CD4-positive, alpha-beta T cell (primary cell): ENCODE measurements around the gene STAT3. TPM values are rescaled to one million over a fixed set of nuclear protein-coding genes. Genes with fewer than 3 reads are reported as not detected.
A peak's percentile ranks its signal among the peaks of the same experiment; 100 is the strongest.

Experiments used
- ATAC-seq: fragments of 200-7000 bp; cut with Tn5 transposase; one replicate; pipeline ENCODE4 v1.10.0; 2022; ENCODE audit warnings: mild to moderate bottlenecking; ENCODE audit not compliant: poor library complexity
- CTCF ChIA-PET: fragments of 350-600 bp; sonication (Branson Sonifier 250); formaldehyde crosslinking; loops from one replicate; lab custom pipeline; 2021; ENCODE audit warnings: antibody characterized with exemption, inconsistent platforms; lab: Charles Lee
- POLR2A ChIA-PET: fragments of 350-600 bp; sonication (Branson Sonifier 250); formaldehyde crosslinking; loops from one replicate; lab custom pipeline; 2021; ENCODE audit warnings: antibody characterized with exemption, inconsistent platforms; lab: Charles Lee
- DNase-seq, 14 experiments: peaks; one replicate each; pipeline ENCODE4 v3.0.0-alpha.2; 2013 to 2020; ENCODE audit warnings: mixed read lengths in 2 of 14
- H3K27ac ChIP-seq, 2 donors: one replicate each; pipeline versions ENCODE4 v1.5.1 to v1.7.0; 2013; ENCODE audit warnings: low read length in 2 of 2, low read depth in 1 of 2, mild to moderate bottlenecking in 1 of 2
- H3K27me3 ChIP-seq, 2 experiments: 1 replicate in 1 of 2; 2 replicates in 1 of 2; pipeline versions ENCODE4 v1.6.1 to v1.7.0; 2013; ENCODE audit warnings: low read length in 2 of 2, control low read depth in 1 of 2, mild to moderate bottlenecking in 1 of 2, moderate library complexity in 1 of 2; ENCODE audit not compliant: insufficient read depth in 2 of 2, control insufficient read depth in 1 of 2
- H3K36me3 ChIP-seq: one replicate; pipeline ENCODE4 v1.6.1; 2013; ENCODE audit warnings: low read length, control low read depth; ENCODE audit not compliant: insufficient read depth
- H3K4me1 ChIP-seq: one replicate; pipeline ENCODE4 v1.6.1; 2013; ENCODE audit warnings: low read length, control low read depth; ENCODE audit not compliant: insufficient read depth
- H3K4me3 ChIP-seq: one replicate; pipeline ENCODE4 v1.5.1; 2013; ENCODE audit warnings: mild to moderate bottlenecking, low read length, moderate library complexity
- H3K9me3 ChIP-seq, 2 experiments: 1 replicate in 1 of 2; 2 replicates in 1 of 2; pipeline versions ENCODE4 v1.6.1 to v1.7.0; 2013; ENCODE audit warnings: low read length in 2 of 2, mild to moderate bottlenecking in 2 of 2, control low read depth in 1 of 2, moderate library complexity in 1 of 2; ENCODE audit not compliant: control insufficient read depth in 1 of 2, insufficient read depth in 1 of 2
- H3K27ac Mint-ChIP-seq: one replicate; pipeline ENCODE4 v1.8.0; 2020; ENCODE audit warnings: mixed read lengths
- H3K27me3 Mint-ChIP-seq: one replicate; pipeline ENCODE4 v1.8.0; 2021; ENCODE audit warnings: mixed read lengths
- H3K36me3 Mint-ChIP-seq: one replicate; pipeline ENCODE4 v1.8.0; 2021; ENCODE audit warnings: low read depth, mixed read lengths
- H3K4me1 Mint-ChIP-seq: one replicate; pipeline ENCODE4 v1.8.0; 2021; ENCODE audit warnings: low read depth, mixed read lengths
- H3K4me3 Mint-ChIP-seq: one replicate; pipeline ENCODE4 v1.8.0; 2020; ENCODE audit warnings: mild to moderate bottlenecking, mixed read lengths
- H3K9me3 Mint-ChIP-seq: one replicate; pipeline ENCODE4 v1.8.0; 2020; ENCODE audit warnings: mixed read lengths
- intact Hi-C, 2 experiments: fragments of 100-400 bp; cut with DNase I in 1 of 2; cut with micrococcal nuclease in 1 of 2; formaldehyde crosslinking; loops; one replicate each; pipeline versions ENCODE4 v1.15.1 to v1.9.0; 2023 to 2025; cut with DNase I, micrococcal nuclease
- total RNA-seq, 174 experiments: library from RNA in 2 of 174; stranded (reverse) in 2 of 174; gene quantifications; one replicate each; pipeline ENCODE4 v1.2.3 and lab custom pipeline; 2021 to 2026
- TF ChIP-seq, protein P1 (sequence below): fragments of 200-600 bp; IDR thresholded peaks from one replicate; pipeline ENCODE4 v1.8.0; 2022; ENCODE audit warnings: antibody characterized with exemption, mild to moderate bottlenecking

Gene STAT3
- total RNA-seq, 2 experiments from 2014 or later, result 315 to 319 TPM

DNA sequence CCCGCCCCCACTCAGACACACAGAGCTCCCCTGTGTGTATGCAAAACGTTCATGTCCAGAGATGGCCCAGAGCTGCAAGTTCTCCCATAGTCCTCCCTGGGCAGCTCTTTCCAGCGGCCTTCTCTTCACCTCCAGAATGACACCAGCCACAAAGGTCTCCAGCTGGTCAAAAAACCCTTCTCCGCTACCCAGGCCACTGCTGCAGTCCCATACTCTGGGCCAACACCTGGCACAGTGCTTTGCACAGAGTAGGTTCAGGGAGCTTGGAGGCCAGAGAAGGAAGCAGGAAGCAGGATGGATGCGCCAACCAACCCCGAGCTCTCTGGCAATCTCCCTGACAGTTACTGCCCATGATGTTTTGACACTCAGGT lies 110.9 kb downstream of the STAT3 start:
- no peaks in the 10 kb centered on the region for H3K9me3 Mint-ChIP-seq
- ChIA-PET POLR2A (interaction anchor here (0.6 to 13.5 kb wide), 6 partner anchors 10 to 111 kb away, joined by 4 to 301 read pairs (median 6); partner anchors contain the start of genes STAT3 and STAT5A), CTCF (interaction anchor here (0.7 to 3.6 kb wide), 4 partner anchors 10 to 55 kb away, joined by 3 to 32 read pairs (median 4); partner anchors contain the start of gene STAT5A)
- DNase-seq (no peak), ATAC-seq (no peak)
- Histone ChIP-seq H3K27me3 (no peaks in the 10 kb centered on the region), H3K9me3 (no peaks in the 10 kb centered on the region), H3K27ac (peak overlapping the region; percentile 58 to 67), H3K36me3 (no peaks in the 10 kb centered on the region), H3K4me3 (peak overlapping the region; percentile 75), H3K4me1 (peaks cover 16% of the 10 kb centered on the region)
- H3K27me3 Mint-ChIP-seq, result no peaks in the 10 kb centered on the region
- peak overlapping the region; percentile 92 for H3K4me3 Mint-ChIP-seq
- H3K4me1 Mint-ChIP-seq, result peaks cover 39% of the 10 kb centered on the region
- TF ChIP-seq, protein P1, sequence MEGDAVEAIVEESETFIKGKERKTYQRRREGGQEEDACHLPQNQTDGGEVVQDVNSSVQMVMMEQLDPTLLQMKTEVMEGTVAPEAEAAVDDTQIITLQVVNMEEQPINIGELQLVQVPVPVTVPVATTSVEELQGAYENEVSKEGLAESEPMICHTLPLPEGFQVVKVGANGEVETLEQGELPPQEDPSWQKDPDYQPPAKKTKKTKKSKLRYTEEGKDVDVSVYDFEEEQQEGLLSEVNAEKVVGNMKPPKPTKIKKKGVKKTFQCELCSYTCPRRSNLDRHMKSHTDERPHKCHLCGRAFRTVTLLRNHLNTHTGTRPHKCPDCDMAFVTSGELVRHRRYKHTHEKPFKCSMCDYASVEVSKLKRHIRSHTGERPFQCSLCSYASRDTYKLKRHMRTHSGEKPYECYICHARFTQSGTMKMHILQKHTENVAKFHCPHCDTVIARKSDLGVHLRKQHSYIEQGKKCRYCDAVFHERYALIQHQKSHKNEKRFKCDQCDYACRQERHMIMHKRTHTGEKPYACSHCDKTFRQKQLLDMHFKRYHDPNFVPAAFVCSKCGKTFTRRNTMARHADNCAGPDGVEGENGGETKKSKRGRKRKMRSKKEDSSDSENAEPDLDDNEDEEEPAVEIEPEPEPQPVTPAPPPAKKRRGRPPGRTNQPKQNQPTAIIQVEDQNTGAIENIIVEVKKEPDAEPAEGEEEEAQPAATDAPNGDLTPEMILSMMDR, result no peak
- H3K36me3 Mint-ChIP-seq, result peaks cover 28% of the 10 kb centered on the region
- peak overlapping the region; percentile 78 for H3K27ac Mint-ChIP-seq
- intact Hi-C loops, result loop anchor here in 1 of 2 experiments (1.0 to 5.0 kb wide), 2 partner anchors 11 to 155 kb away; partner anchors contain the start of genes HSPB9, KAT2A and STAT5A

DNA sequence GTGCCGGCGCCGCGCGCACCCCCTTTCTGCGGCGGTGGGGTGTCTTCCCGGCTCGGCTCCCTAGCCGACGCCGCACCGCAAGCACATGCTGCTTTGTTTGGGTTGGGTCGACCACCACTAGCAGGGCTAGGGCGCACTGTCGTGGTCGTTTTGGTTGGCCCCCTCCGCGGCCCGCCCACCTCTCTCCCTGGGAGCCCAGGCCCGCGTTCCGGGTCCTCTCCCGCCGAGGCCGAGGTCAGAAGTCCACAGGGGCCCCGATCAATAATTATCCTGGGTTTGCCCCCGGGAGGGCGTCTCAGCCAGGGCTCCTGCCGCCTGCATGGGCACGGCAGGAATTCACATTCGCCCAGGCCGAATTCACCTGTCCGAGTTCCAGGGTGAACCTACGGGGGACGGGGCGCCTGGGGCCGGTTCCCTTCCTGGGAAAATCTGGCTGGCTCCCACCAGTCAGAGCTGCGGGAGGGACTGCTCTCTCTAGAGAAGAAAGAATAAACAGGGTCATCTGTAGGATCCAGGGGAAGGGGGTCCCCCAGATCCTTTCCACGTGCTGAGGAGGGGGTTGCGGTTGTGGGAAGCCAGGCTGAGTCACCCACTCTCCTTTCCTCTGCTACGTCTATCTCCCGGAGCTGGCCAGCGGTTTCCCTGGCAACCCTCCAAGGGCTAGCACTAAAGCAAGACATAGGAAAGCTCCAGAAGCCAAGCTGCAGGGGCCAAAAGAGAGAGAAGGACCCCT lies 111.5 kb downstream of the STAT3 start:
- no peaks in the 10 kb centered on the region for H3K27me3 Mint-ChIP-seq
- peak in 10 of 14 experiments; percentile 9 to 74 (median 26) for DNase-seq

DNA sequence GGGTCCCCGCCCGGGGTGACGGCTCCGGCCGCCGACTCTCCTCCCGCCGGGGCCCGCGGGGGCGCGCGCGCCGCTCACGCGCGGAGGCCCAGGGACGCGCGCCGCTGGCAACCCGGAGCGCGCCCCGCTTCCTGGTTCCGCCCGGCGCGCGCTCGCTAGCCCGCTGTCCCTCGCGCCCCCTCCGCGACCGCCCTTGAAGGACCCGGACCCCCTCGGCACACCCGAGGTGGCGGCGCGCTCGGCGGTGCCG lies 112.0 kb downstream of the STAT3 start, which contains the start of gene STAT5B:
TSS of gene STAT5B (minus strand) at position 33 of the 250 bp plus-strand sequence. CDS start 44,264 bp downstream, outside the sequence.
- peak within 1 kb of the TSS; percentile 91 for H3K27ac Mint-ChIP-seq
- Histone ChIP-seq H3K4me3 (peak within 1 kb of the TSS; percentile 91), H3K36me3 (no peaks in the 10 kb centered on the region), H3K4me1 (peaks cover 16% of the 10 kb centered on the region), H3K9me3 (no peaks in the 10 kb centered on the region), H3K27ac (peak within 1 kb of the TSS; percentile 67 to 76), H3K27me3 (no peaks in the 10 kb centered on the region)
- peaks cover 49% of the 10 kb centered on the region for H3K4me1 Mint-ChIP-seq
- CTCF ChIA-PET, result interaction anchor here (1.6 to 3.6 kb wide), 2 partner anchors 26 to 54 kb away, joined by 4 to 35 read pairs; no protein-coding TSS in a partner anchor
- peaks cover 28% of the 10 kb centered on the region for H3K36me3 Mint-ChIP-seq
- POLR2A ChIA-PET, result interaction anchor here (0.7 to 13.5 kb wide), 9 partner anchors 9 to 278 kb away, joined by 3 to 301 read pairs (median 5); partner anchors contain the start of genes DNAJC7, STAT3 and STAT5A
- TF ChIP-seq, protein P1, result no peak
- DNase-seq (peak; percentile 33 to 89 (median 63)), ATAC-seq (peak; percentile 32)
- no peaks in the 10 kb centered on the region for H3K27me3 Mint-ChIP-seq
- H3K4me3 Mint-ChIP-seq, result peak within 1 kb of the TSS; percentile 92
- no peaks in the 10 kb centered on the region for H3K9me3 Mint-ChIP-seq
- intact Hi-C loops, result loop anchor here in 1 of 2 experiments (1.0 to 5.0 kb wide), 2 partner anchors 28 to 154 kb away; partner anchors contain the start of genes HSPB9 and KAT2A

More for the DNA sequence above, 111.5 kb downstream of the STAT3 start:
- ATAC-seq, result no peak
- peak overlapping the region; percentile 78 for H3K27ac Mint-ChIP-seq
- TF ChIP-seq, protein P1, result no peak
- H3K4me3 Mint-ChIP-seq, result peak overlapping the region; percentile 92
- peaks cover 44% of the 10 kb centered on the region for H3K4me1 Mint-ChIP-seq
- Histone ChIP-seq H3K27me3 (no peaks in the 10 kb centered on the region), H3K9me3 (no peaks in the 10 kb centered on the region), H3K27ac (peak overlapping the region; percentile 58 to 67), H3K4me1 (peaks cover 16% of the 10 kb centered on the region), H3K36me3 (no peaks in the 10 kb centered on the region), H3K4me3 (peak overlapping the region; percentile 75)
- CTCF ChIA-PET, result interaction anchor here (0.7 to 3.6 kb wide), 4 partner anchors 10 to 54 kb away, joined by 3 to 32 read pairs (median 4); partner anchors contain the start of gene STAT5A
- POLR2A ChIA-PET, result interaction anchor here (0.6 to 13.5 kb wide), 11 partner anchors 10 to 260 kb away, joined by 3 to 301 read pairs (median 5); partner anchors contain the start of genes DNAJC7, STAT3 and STAT5A
- no peaks in the 10 kb centered on the region for H3K9me3 Mint-ChIP-seq
- intact Hi-C loops, result loop anchor here in 1 of 2 experiments (1.0 to 5.0 kb wide), 3 partner anchors 12 to 154 kb away; partner anchors contain the start of genes HSPB9, KAT2A and STAT5A
- H3K36me3 Mint-ChIP-seq, result peaks cover 28% of the 10 kb centered on the region
